ENCODE measurements around the gene SIAH2.

Gene SIAH2

GRCh38 chr3:150765949-150766720, 3.2 kb upstream of the SIAH2 start:
- DNase-seq (ENCODE audit: low read depth), result peak; percentile 61
- no peak for TF ChIP-seq CTCF (conservative IDR thresholded peaks at IDR 0.05; ENCODE audit: low read length)
- H3K4me3 ChIP-seq (ENCODE audit: low read length), result no peak overlapping the region

GRCh38 chr3:150764967-150765366, 2.0 kb upstream of the SIAH2 start:
- DNase-seq (ENCODE audit: low read depth), result no peak
- H3K4me3 ChIP-seq (ENCODE audit: low read length), result no peak overlapping the region
- no peak for TF ChIP-seq CTCF (conservative IDR thresholded peaks at IDR 0.05; ENCODE audit: low read length)

GRCh38 chr3:150764566-150764965, 1.6 kb upstream of the SIAH2 start:
- TF ChIP-seq CTCF (conservative IDR thresholded peaks at IDR 0.05; ENCODE audit: low read length), result no peak
- peak overlapping the region; percentile 94; the same call in 1 of the 2 replicates for H3K4me3 ChIP-seq (ENCODE audit: low read length)
- no peak for DNase-seq (ENCODE audit: low read depth)

- peak; percentile 65 for DNase-seq (ENCODE audit: low read depth)
- H3K4me3 ChIP-seq (ENCODE audit: low read length), result peak overlapping the region; percentile 94
- peak; percentile 62 for TF ChIP-seq CTCF (conservative IDR thresholded peaks at IDR 0.05; ENCODE audit: low read length)
Observed at GRCh38 chr3:150763841-150764483, 993 bp upstream of the SIAH2 start.

GRCh38 chr3:150762662-150763121, 277 bp downstream of the SIAH2 start:
- TF ChIP-seq CTCF (conservative IDR thresholded peaks at IDR 0.05; ENCODE audit: low read length), result no peak
- H3K4me3 ChIP-seq (ENCODE audit: low read length), result peak overlapping the region; percentile 94
- DNase-seq (ENCODE audit: low read depth), result no peak

- peak overlapping the region; percentile 94 for H3K4me3 ChIP-seq (ENCODE audit: low read length)
- TF ChIP-seq CTCF (conservative IDR thresholded peaks at IDR 0.05; ENCODE audit: low read length), result no peak
- peak; percentile 53 for DNase-seq (ENCODE audit: low read depth)
Observed at GRCh38 chr3:150761831-150762661, 923 bp downstream of the SIAH2 start.
